Left cardiac atrium (tissue), 4 donors: ENCODE measurements around the gene MBNL1. TPM values are rescaled to one million over a fixed set of nuclear protein-coding genes. Genes with fewer than 3 reads are reported as not detected.

Source experiments
- ATAC-seq, 2 donors: fragments of 200-7000 bp; cut with Tn5 transposase; one replicate each; pipeline ENCODE4 v1.9.1; 2020; ENCODE audit warnings: mild to moderate bottlenecking in 2 of 2, moderate library complexity in 2 of 2
- DNase-seq: peaks from one replicate; pipeline ENCODE4 v3.0.0-alpha.2; 2020
- intact Hi-C, 2 donors: fragments of 100-400 bp; cut with DNase I; formaldehyde crosslinking; loops; one replicate each; pipeline versions ENCODE4 v1.14.1 to v1.15.1; 2022 to 2023
- total RNA-seq, 2 donors: library from RNA; stranded (reverse); fragmentation: NEBNext Ultra II Directional; extraction: Animal tissue kit (Norgen Biotek cat#: 25700); gene quantifications; one replicate each; pipeline ENCODE4 v1.2.1, GENCODE V29; 2021
- donor health status: DM: no; HTN: yes; CAD: no.
- donor health status: DM: no; HTN: yes; CAD: no; lungs with severe emphysema.
- donor health status: DM: yes; HTN: yes; CAD: no.
- donor health status: Dilated cardiomyopathy.

Gene MBNL1
- total RNA-seq, 2 donors from 2014 or later, result 141 to 154 TPM

DNA sequence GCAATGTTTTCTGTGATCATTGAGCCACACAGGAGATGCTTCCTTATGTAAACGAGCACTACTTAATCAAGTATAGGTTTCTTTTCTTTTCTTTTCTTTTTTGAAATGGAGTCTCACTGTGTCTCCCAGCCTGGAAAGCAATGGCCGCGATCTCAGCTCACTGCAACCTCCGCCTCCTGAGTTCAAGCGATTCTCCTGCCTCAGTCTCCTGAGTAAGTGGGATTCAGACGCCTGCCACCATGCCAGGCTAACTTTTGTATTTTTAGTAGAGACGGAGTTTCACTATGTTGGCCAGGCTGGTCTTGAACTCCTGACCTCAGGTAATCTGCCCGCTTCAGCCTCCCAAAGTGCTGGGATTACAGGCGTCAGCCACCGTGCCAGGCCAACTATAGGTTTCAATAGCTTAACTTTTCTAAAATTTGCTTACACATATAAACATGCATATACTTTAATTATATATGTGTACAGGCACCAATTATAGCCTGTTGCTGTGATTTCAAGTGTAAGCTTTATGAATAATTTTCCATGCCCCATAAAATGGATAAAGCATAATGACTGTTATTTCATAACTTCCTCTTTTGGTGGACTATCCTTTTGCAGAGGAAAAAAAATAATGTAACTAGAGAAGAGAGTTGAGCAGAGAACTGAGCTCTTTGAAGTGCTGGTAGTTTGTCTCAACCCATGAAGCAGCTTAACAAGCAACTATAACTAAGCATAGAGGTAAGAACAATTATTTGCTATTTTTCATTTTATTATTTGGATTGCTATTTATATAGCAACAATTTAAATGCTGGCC is 24.8 kb upstream of the MBNL1 start:
- DNase-seq, result no peak
- intact Hi-C loops, result no loop called here
- peak in 1 of 2 donors; percentile 27 for ATAC-seq

DNA sequence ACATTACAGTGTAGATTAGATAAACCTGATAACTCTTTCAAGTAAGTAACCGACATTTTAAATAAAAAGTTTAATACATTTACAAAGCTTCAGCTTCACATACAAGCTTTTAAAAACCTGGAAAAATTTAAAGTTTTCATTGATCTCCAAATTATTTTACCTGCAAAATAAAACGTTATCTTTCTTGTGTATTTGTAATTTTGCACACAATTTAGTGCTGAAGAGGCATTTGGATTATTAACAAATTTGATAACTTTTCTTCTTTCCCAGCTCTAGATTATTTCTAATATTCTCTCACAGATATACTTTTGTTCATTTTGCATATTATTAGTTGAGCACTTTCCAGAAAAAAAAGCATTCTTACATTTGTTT is 24.2 kb upstream of the MBNL1 start:
- DNase-seq (no peak), ATAC-seq (no peak)
- intact Hi-C loops, result no loop called here

DNA sequence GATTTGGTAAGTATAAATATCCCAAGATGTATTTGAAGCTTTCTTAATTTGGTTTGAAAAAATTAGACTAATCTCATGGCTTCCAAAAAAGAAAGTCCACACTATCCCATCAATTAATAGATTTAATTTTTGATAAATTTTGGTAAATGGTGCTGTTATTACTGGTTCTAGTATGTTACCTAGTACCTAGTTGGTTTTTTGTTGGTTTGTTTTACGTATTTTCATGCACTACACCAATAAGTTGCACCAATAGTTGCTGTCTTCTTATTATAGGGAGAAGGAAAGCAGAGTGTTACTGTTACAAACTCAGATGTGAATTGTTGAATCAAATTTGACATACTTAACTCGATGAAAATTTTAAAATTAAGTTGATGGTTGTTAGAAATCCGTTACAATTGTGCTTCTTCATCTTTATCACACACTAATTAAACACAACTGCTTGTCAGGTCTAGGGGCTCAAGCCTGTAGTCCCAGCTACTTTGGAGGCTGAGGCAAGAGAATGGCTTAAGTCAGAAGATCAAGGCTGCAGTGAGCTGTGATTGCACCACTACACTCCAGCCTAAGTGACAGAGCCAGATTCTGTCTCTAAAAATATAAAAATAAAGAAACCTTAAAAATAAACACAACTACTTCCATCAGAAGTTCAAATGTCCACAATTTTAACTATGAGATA is 23.1 kb upstream of the MBNL1 start:
- intact Hi-C loops, result no loop called here
- no peak for DNase-seq
- ATAC-seq, result no peak

DNA sequence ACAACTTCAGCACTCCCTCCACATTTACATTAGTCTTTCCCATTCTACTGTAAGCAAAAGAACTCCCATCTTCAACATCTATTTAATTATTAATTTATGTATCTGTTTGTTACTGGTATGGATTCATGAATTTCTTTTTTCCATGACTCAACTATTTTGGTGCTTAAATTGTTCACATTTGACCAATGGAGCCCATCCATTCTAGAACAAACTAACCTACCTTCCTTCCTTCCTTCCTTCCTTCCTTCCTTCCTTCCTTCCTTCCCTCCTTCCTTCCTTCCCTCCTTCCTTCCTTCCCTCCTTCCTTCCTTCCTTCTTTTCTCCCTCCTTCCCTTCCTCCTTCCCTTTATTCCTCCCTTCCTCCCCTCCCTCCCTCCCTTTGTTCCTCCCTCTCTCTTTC is 16.8 kb upstream of the MBNL1 start:
- DNase-seq (no peak), ATAC-seq (no peak)
- intact Hi-C loops, result no loop called here

DNA sequence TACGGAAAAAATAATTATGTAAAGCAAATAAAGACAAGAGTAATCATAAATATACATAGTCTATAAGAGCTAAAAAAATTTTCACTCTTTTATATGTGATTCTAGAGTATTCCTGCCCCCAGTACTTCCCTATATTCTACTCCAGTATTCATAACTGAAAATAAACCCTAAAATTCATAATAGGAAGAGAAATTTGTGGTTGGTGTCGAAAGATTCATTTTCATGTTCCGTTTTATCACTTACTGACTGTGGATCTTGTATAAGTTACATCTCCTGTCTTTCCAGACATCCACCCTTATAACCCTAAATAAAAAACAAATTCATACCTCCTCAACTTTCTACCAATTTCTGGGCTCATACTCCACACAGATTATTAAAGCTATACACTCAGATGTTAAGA is 16.0 kb upstream of the MBNL1 start:
- intact Hi-C loops, result no loop called here
- DNase-seq, result no peak
- ATAC-seq, result no peak

DNA sequence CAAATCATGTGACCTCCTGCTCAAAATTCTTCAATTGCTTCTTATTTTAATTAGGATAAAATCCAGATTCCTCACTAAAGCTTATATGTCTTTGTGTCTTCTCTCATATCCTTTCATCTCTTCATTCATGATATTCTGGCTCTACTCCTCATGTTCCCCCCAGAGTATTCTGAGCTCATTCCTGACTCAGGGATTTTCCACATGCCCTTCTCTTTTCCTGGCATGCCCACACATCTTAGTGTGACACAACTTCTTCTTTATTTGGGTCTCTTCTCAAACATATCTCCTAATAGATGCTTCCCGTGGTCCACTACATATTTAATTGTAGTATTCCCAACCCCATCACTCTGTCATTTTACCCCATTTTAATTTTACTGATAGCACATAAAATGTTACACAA is 15.2 kb upstream of the MBNL1 start:
- DNase-seq, result no peak
- intact Hi-C loops, result no loop called here
- peak; percentile 23 to 42 for ATAC-seq

DNA sequence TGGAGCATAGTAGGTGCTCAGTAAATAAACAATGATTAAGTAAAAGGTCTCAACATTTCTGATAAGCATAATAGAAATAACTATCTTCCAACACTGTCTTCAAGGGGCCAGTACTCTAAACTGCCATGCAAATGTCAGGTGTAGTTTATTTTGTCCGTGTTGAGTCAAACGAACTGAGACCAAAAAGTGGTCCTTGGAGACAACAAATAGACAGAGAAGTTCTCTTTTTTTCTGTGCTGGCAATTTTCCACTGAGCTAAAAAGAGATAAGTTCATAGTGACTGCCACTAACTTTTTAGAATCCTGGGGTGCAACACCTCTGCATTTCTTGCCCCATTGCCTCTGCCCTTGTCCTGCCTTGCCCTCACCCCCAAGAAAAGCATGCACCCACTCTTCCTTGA is 14.7 kb upstream of the MBNL1 start:
- intact Hi-C loops, result no loop called here
- no peak for DNase-seq
- no peak for ATAC-seq

DNA sequence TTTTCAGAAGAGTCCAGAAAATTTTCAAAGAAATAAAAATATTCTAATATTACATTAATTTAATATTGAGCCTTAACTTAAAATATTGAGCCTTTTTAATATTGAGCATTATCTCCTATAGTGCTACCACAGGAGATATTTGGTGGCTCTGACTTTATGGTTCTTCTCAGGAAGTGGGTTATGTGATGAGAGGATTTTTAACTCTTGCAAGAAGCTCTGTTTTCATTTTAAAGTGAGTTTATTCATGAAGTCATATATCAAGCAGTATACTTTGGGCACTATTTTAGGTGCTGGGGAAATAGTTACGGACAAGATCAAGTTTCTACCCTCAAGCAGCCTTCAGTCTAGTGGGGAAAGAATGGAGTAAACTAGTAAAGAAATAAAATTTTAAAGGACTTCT is 13.4 kb upstream of the MBNL1 start:
- intact Hi-C loops, result no loop called here
- ATAC-seq, result no peak

DNA sequence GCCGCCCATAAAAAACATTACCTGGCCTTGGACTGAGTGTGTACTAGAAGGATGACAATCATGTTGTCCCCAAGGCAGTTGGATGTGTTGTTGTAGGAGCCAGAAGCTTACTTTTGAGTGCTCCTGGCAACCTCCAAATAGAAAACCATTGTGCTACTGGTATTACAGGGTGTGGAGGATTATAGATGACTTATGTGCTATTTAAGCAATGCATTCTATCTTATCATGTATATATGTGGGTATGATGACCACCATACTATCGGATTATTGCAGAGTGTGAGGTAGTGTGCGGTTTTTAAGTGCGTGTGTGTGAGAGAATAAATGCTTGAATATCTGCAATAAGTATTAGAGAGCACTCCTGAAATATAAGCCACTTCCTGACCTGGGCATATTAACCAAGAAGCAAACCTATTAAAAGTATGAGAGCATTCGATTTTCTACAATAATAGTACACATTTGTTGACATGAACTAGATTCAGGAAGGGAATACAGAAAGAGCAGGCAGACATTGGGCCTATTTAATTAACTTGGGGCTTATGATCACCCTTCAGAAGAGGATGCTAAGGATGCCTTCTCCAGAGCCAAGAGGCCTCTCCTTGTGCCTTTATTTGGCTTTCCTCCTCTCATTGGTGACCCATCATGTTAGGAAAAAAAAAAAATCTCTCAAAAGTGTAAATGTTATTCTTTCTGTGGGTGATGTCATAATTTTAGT is 11.7 kb upstream of the MBNL1 start:
- DNase-seq (no peak), ATAC-seq (no peak)
- intact Hi-C loops, result no loop called here

More for the DNA sequence above, 13.4 kb upstream of the MBNL1 start:
- no peak for DNase-seq

DNA sequence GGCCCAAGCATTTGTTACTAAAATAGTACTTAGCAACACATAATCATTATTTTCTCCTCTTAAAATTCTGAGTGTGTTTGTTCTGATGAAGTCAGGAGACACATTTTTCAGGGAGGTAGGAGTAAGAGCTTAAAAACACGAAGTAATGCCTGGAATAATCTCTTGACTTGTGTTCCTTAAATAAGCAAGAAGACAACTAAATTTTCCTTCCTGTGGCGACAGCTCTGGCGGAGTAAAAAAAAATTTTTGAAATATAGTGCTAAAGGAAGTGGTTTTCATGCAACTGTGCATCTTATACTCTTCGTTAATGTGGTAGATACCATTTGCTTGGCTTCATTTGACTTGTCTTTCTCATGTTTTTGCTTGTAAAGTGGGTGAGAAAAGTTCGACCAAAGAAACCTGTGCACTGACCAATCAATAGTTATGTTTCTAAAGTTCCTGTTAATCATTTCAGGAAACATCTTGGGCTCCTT is 11.1 kb upstream of the MBNL1 start:
- intact Hi-C loops, result no loop called here
- no peak for ATAC-seq
- no peak for DNase-seq

DNA sequence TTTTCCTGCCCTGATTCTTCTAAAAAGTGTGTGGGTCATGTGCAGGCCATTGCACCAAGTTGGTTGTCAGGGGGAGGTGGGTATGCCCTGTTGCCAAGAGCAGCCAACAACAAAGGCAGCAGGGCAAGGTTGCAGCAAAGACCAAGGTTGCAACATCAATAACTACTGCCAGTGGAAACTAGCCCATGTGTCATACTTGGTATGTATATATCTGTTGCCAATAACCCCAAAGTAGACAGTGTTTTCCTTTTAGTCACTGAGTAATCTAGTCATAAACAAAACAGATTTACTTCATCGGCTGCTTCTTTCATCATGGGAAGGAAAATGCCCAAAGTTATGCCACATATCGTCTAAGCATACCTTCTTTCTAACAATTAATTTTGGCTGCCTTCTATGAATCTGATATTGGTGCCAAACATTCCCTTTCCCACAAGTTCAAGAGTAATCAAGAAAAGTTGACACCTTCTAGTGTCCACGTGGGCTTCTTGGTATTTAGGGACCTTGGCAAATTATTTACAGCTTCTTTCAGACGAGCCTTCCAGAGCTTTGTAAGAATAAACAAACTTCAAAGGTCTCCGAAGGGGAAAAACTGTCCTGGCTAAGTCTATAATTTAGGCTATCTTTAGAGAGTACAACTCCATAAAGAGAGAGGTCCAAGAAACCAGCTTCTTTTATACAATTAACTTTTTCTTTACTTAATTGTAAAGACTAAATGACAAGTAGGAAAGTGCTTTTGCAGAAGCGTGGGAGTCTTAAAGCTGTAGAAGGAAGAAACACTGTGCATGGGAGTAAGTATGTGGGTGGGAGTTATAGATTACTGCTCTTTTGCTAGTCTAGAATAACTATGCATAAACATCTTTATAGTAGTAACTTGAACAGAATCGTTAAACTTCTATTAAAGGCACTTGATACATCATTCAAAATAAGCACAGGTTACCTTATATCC is 10.0 kb upstream of the MBNL1 start:
- peak; percentile 57 for DNase-seq
- intact Hi-C loops, result no loop called here
- ATAC-seq, result peak; percentile 62 to 95

DNA sequence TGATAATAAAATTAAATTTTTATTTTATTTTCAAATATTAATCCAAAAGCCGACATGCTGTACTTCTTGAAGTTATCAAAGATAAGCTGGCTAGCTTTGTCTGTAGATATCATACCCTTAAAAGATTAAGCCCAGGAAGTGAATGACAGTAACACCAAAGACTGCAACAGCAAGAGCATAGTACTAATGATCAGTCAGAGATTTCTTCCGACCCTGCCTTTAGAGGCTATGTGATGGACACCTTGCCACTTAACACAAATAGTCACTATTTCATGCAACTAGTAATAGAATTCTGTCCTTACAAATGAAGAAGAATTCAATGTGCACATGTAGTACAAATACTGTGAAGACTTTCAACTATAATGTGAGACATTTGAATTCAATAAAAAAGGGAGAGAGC is 9.3 kb upstream of the MBNL1 start:
- intact Hi-C loops, result no loop called here
- no peak for ATAC-seq
- DNase-seq, result no peak

DNA sequence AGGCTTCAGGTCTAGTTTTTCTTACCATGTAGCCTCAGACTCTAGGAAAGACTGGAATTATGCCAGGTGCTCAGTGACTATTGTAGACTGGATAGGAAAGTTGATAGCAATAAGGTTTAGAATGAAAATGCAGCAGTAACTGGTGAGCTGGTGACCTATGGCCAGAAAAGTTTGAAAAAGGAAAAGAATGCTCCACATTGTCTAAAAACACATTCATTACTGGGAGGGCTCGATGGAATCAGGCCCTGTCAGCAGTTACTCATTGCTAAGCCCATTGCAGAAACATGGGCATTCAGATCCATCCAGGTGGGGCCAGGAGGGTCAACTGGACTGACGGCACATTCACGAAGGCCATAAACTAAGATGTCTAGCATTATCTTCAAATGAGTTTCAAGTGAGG is 8.7 kb upstream of the MBNL1 start:
- DNase-seq (no peak), ATAC-seq (no peak)
- intact Hi-C loops, result loop anchor here in 1 of 2 donors (10.0 kb wide), 1 partner anchor 145 kb away; no protein-coding TSS in a partner anchor

DNA sequence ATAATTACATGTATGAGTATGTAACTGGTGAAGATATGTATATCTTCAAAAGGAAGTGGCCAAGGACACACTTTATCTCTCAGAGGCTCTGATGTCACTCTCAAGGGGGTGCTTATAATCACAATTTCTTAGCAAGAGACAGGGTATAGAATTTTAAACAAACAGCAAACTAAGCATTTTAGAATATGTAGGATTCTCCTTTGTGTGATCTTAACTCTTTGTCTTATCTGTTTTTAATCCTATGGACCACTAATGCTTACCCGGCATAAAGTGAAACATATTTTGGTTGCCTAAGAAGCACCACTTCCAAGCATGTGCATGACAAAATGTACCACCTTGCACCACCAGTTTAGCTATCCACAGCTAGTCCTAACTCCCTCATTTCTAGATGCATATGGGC is 8.2 kb upstream of the MBNL1 start:
- DNase-seq, result no peak
- intact Hi-C loops, result loop anchor here in 1 of 2 donors (10.0 kb wide), 1 partner anchor 144 kb away; no protein-coding TSS in a partner anchor
- ATAC-seq, result no peak

DNA sequence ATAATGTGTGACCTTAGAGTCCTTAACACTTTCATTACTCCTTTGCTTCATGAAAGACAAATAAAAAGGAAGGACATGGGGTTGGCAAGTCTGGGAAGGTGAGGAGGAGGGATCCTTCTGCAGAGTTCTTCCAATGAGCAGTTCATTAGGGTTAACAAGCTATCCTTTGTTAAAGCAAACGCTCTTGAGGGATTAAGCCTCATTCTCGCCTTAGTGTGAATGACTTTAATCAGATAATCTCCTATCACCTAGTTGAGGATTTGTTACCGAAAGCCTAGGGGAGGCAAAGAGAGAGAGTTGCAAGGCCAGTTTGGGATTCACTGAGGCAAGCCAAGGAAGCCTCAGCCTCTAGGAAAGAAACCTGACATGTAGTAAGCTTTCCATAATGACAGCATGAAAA is 7.4 kb upstream of the MBNL1 start:
- no peak for ATAC-seq
- intact Hi-C loops, result loop anchor here in 1 of 2 donors (10.0 kb wide), 1 partner anchor 143 kb away; no protein-coding TSS in a partner anchor
- no peak for DNase-seq

DNA sequence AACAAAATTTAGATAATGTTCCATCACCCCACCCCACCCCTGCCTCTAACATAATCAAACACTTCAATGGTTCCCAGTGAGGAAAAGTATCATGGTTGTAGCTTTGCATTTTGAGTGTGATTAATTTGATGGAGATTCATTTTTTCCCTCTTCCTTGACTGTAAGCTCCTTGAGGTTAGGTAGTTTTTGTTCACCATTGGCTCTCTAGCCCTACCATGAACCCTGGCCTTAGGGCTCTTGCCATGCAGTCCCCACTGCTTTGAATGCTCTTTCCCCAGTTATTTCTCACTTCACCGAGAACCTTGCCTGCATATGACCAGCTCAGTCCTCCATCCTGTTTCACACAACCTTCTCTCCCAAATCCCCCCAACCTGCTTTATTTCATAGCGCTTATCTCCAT is 5.0 kb upstream of the MBNL1 start:
- intact Hi-C loops, result loop anchor here in 1 of 2 donors (10.0 kb wide), 1 partner anchor 141 kb away; no protein-coding TSS in a partner anchor
- no peak for ATAC-seq
- no peak for DNase-seq

DNA sequence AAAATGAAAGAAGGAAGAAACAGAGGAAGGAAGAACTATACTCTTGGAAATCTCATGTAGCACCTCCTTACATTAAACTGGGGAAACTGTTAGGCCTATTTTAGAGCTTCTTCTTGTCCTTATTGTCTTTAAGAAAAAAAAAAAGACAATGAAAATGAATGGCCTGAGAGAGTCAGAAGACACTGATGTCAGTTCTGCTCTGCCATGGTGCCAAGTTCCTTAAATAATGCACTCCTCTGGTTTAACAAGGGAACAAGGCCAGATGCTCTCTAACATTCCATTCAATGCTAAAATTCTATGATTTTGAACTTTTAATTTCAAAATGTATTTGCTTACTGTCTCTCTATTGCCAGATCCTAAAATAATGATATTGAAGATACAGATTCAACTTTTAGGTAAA is 4.4 kb upstream of the MBNL1 start:
- DNase-seq (no peak), ATAC-seq (no peak)
- intact Hi-C loops, result loop anchor here in 1 of 2 donors (10.0 kb wide), 1 partner anchor 140 kb away; no protein-coding TSS in a partner anchor

DNA sequence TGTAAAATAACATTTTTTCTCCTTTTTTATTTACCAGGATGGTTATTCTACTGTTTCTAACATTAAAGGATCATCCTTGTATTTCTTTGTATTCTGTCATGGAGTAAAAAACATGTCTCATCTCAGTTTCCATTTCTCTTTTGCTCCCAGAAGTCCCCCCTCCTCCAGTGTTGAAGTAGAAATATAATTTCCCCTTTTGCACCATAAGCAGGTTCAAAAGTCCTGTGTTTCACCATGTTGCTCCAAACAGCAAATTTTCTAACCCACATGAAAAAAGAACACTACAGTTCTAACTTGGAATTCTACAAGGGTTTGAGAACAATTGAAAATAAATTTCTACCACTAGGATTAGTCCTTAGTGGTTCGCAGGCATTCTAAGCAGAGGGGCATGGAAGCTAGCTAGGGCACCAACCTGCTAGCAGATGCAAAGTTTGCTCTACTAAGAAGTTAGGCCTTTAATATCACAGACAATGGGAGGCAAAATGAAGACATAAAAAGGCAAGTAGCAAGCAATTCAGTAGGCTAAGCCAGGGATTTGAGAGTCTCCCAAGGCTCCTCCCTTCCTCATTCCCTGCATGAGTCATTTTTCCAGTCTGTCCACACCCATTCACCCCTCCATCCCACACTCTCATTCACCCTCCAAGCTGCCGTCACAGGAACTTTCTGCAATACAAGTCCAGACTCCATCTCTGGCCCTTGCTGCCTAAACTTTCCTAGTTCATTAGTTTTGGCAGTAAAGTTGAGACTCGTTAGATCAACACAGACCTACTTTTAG is 2.3 kb upstream of the MBNL1 start:
- ATAC-seq, result peak; percentile 35 to 75
- intact Hi-C loops, result loop anchor here in 1 of 2 donors (5.0 to 10.0 kb wide), 2 partner anchors 36 to 138 kb away; no protein-coding TSS in a partner anchor
- DNase-seq, result peak; percentile 78
